ENCODE measurements around the gene VSTM2B.

Gene VSTM2B

GRCh38 chr19:29525901-29526729 is at the start of gene VSTM2B:
VSTM2B (plus strand) TSS chr19:29525994; CDS start chr19:29526584, 590 bp downstream.
- no peak for TF ChIP-seq CTCF (IDR thresholded peaks at IDR 0.05; ENCODE audit: insufficient read depth, low read depth, low read length, missing control alignments)
- H3K4me3 ChIP-seq (ENCODE audit: low read depth, low read length), result no peak within 1 kb of the TSS
- DNase-seq (ENCODE audit: low read depth), result no peak

GRCh38 chr19:29476528-29476927 is 49.3 kb upstream of the VSTM2B start:
- H3K4me3 ChIP-seq (ENCODE audit: low read depth, low read length), result no peak overlapping the region

GRCh38 chr19:29477831-29478577 is 47.8 kb upstream of the VSTM2B start:
- no peak for DNase-seq (ENCODE audit: low read depth)

More at GRCh38 chr19:29476528-29476927, 49.3 kb upstream of the VSTM2B start:
- no peak for TF ChIP-seq CTCF (IDR thresholded peaks at IDR 0.05; ENCODE audit: insufficient read depth, low read depth, low read length, missing control alignments)
- DNase-seq (ENCODE audit: low read depth), result no peak

GRCh38 chr19:29478578-29479565 is 46.9 kb upstream of the VSTM2B start:
- peak; percentile 53 for TF ChIP-seq CTCF (IDR thresholded peaks at IDR 0.05; ENCODE audit: insufficient read depth, low read depth, low read length, missing control alignments)
- DNase-seq (ENCODE audit: low read depth), result peak; percentile 35
- no peak overlapping the region for H3K4me3 ChIP-seq (ENCODE audit: low read depth, low read length)

More at GRCh38 chr19:29477831-29478577, 47.8 kb upstream of the VSTM2B start:
- no peak overlapping the region for H3K4me3 ChIP-seq (ENCODE audit: low read depth, low read length)
- no peak for TF ChIP-seq CTCF (IDR thresholded peaks at IDR 0.05; ENCODE audit: insufficient read depth, low read depth, low read length, missing control alignments)

- no peak for DNase-seq (ENCODE audit: low read depth)
- TF ChIP-seq CTCF (IDR thresholded peaks at IDR 0.05; ENCODE audit: insufficient read depth, low read depth, low read length, missing control alignments), result no peak
- no peak overlapping the region for H3K4me3 ChIP-seq (ENCODE audit: low read depth, low read length)
Measured at GRCh38 chr19:29479941-29480340, 45.9 kb upstream of the VSTM2B start.

GRCh38 chr19:29480507-29480906 is 45.3 kb upstream of the VSTM2B start:
- no peak for TF ChIP-seq CTCF (IDR thresholded peaks at IDR 0.05; ENCODE audit: insufficient read depth, low read depth, low read length, missing control alignments)

More at GRCh38 chr19:29480507-29480906, 45.3 kb upstream of the VSTM2B start:
- H3K4me3 ChIP-seq (ENCODE audit: low read depth, low read length), result no peak overlapping the region
- no peak for DNase-seq (ENCODE audit: low read depth)
